Measurements from ENCODE around the gene HFE. TPM values are rescaled to one million over a fixed set of nuclear protein-coding genes. Genes with fewer than 3 reads are reported as not detected.

Gene HFE
- total RNA-seq, 1 donor, result 15.5 TPM

DNA sequence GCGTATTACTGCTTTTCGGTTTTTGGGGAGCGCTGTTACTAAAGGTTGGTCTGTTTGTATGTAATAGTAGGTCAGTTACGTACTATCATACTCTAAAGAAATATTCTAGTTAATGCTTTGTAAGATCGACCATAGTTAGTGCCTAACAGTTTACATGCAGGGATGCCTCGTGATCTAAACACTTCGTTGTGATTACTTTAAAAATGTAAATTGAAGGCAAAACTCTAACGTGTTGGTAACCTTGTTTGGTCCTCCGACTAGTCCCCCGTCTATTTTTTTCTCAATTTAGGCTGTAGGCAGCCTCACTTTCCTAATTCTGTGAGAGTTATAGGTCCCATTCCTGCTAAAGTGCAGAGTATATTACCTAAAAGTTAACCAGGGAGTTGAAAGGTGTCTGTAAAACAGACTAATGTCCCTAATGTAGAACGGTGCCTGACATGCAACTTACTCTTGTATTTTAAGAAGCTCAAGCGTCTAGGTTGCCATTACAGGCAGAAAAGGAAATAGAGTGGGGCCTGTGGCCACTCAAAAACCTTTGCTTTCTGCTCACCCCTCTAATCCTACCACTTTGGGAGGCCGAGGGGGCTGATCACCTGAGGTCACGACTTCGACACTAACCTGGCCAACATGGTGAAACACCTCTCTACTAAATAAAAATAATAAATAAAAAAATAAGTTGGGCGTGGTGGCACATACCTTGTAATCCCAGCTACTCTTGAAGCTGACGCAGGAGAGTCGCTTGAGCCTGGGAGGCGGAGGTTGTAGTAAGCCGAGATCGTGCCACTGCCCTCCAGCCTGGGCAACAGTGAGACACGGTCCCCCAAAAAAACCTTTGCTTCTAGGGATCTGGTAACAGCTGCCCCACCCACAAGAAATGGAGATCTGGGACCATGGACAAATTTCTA is 37.8 kb downstream of the HFE start:
- TF ChIP-seq, protein P1, sequence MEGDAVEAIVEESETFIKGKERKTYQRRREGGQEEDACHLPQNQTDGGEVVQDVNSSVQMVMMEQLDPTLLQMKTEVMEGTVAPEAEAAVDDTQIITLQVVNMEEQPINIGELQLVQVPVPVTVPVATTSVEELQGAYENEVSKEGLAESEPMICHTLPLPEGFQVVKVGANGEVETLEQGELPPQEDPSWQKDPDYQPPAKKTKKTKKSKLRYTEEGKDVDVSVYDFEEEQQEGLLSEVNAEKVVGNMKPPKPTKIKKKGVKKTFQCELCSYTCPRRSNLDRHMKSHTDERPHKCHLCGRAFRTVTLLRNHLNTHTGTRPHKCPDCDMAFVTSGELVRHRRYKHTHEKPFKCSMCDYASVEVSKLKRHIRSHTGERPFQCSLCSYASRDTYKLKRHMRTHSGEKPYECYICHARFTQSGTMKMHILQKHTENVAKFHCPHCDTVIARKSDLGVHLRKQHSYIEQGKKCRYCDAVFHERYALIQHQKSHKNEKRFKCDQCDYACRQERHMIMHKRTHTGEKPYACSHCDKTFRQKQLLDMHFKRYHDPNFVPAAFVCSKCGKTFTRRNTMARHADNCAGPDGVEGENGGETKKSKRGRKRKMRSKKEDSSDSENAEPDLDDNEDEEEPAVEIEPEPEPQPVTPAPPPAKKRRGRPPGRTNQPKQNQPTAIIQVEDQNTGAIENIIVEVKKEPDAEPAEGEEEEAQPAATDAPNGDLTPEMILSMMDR (IDR thresholded peaks at IDR 0.05; ENCODE audit: insufficient read depth, low read depth, low read length), result no peak
- peak overlapping the region; percentile 91 for H3K4me3 ChIP-seq (ENCODE audit: low read depth, low read length)
- peak; percentile 40 for DNase-seq (ENCODE audit: low read depth)

DNA sequence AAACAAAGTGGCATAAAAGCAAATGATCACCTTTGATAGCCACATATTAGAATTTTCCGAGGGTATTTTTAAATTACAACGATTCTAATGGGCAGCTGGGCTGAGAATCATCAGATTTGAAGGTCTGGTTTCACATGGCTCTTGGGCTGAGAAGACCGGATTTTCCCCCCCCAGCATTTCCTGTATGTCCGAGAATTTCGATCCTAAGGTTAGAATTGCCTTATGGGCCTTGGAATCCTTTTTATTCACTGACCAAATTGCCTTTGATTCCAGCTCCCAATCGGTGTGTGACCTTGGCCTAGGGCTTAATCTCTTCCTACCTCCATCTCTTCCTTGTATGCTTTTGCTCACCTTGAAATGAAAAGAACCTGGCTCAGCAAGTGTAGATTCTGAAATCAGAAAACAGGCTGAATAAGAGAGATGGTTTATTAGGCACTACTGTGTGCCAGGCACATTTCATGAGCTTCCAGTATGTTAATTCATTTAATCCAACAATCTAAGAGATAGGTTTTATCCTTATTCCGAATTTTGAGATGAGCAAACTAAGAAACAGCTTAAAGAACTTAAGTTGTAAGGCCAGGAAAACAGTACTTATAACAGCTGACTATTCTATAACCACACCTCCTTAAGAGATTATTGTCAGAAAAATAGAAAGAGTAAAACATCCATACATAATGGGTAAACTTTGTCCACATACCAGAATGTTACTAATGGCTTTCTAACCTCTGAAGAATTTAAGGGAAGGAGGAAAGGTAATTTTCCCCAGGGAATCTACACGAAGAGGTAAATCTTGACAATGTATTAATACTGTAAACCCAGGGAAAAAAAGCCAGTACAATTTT is 39.4 kb downstream of the HFE start:
- peak overlapping the region; percentile 91 for H3K4me3 ChIP-seq (ENCODE audit: low read depth, low read length)
- TF ChIP-seq, protein P1 (IDR thresholded peaks at IDR 0.05; ENCODE audit: insufficient read depth, low read depth, low read length), result no peak
- no peak for DNase-seq (ENCODE audit: low read depth)

DNA sequence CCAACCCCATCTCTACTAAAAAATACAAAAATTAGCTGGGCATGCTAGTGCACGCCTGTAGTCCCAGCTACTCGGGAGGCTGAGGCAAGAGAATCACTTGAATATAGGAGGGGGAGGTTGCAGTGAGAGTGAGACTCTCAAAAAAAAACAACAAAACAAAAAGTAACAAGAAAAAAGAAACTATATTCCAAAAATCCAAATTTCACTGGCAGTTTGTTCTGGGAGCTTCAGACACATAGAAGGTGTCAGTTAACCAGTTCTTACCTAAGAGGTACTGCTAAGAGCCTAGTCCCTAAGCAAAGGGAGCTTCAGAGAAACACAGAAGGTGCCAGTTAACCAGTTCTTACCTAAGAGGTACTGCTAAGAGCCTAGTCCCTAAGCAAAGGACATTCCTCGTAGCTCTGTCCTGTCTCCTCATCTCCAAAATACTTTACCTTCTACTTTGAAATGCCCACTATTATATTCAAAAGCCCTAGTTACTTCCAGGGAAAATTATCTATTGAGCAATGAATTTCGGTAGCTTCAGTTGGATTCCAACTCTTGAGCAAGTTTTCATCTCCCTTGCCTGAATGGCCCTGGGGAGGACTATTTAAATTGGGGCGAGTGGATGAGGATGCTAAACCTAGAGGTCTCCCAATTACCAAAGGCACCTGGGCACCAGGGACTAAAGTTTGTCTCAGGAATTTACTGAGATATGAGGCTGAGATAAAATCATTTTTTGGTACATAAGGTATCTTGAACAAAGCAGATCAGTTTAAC is 41.0 kb downstream of the HFE start:
- no peak for DNase-seq (ENCODE audit: low read depth)
- H3K4me3 ChIP-seq (ENCODE audit: low read depth, low read length), result peak overlapping the region; percentile 27
- TF ChIP-seq, protein P1 (IDR thresholded peaks at IDR 0.05; ENCODE audit: insufficient read depth, low read depth, low read length), result no peak

DNA sequence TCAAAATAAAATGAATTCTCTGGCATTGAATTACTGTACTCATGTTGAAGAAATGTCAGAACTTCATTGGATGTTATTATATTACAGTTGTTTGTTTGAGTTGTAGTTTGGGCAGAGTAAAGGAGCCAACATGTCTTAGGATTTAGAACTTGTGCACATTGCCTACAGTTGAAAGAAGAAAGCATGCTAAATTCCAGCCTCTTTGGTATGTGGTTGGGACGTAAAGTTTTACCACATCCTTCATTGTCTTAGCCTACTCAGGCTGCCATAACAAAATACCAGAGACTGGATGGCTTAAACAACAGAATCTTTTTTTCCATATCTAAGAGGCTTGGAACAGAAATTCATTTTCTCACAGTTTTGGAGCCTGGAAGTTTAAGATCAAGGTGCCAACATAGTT is 42.4 kb downstream of the HFE start:
- no peak overlapping the region for H3K4me3 ChIP-seq (ENCODE audit: low read depth, low read length)
- no peak for DNase-seq (ENCODE audit: low read depth)
- TF ChIP-seq, protein P1 (IDR thresholded peaks at IDR 0.05; ENCODE audit: insufficient read depth, low read depth, low read length), result no peak

DNA sequence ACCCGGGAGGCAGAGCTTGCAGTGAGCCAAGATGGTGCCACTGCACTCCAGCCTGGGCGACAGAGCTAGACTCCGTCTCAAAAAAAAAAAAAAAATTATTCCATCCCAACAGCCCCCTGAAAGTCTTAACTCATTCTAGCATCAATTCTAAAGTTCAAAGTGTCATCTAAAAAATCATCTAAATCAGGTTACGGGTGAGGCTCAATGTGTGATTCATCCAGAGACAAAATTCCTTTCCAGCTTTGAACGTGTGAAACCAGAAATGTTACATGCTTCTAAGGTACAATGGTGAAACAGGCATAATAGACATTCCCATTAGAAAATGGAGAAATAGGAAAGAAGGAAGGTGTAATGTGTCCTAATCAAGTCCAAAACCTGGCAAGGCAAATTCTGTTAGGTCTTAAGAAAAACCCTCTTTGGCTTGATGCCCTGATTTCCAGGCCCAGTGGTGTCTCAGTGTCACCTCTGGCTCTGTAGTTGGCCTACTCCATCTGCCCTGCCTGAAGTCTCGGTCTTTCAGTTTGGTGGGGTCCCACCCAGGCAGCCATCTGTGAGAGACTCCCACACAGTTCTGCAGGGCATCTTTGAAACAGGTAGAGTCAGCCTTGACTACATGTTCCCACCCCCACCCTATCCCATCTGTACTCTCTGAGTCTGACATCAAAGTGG is 43.5 kb downstream of the HFE start:
- H3K4me3 ChIP-seq (ENCODE audit: low read depth, low read length), result no peak overlapping the region
- DNase-seq (ENCODE audit: low read depth), result no peak
- TF ChIP-seq, protein P1 (IDR thresholded peaks at IDR 0.05; ENCODE audit: insufficient read depth, low read depth, low read length), result no peak

DNA sequence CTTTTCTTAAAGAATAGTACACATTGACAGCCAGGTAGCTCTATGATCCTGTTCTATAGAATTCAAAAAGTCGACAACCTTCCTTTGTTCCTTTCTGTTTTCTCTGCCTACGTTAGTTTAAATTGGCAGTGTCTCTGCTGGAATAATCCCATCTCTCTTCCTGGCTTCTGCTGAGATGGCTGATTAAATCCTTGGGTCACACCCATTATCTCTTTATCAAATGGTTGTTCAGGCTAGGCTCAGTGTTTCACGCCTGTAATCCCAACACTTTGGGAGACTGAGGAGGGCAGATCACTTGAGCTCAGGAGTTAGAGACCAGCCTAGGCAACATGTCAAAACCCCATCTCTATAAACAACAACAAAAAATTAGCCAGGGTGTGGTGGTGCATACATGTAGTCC is 44.4 kb downstream of the HFE start:
- no peak for DNase-seq (ENCODE audit: low read depth)
- TF ChIP-seq, protein P1 (IDR thresholded peaks at IDR 0.05; ENCODE audit: insufficient read depth, low read depth, low read length), result no peak
- H3K4me3 ChIP-seq (ENCODE audit: low read depth, low read length), result no peak overlapping the region
